Mucosa of gallbladder (tissue), 1 donor: Measurements from ENCODE around the gene SUPT20HL2. TPM values are rescaled to one million over a fixed set of nuclear protein-coding genes. Genes with fewer than 3 reads are reported as not detected.

Source experiments
- total RNA-seq: library from RNA; stranded (reverse); gene quantifications from one replicate; pipeline ENCODE4 v1.2.1, GENCODE V29; 2021
- donor health status: DM: no; HTN: no; CAD: no.

The SUPT20HL2 gene
- total RNA-seq, 1 donor from 2014 or later: not detected

Other genes starting within 250 kb of the SUPT20HL2 start
- gene ZFX, start 164.3 kb downstream of the SUPT20HL2 start, total RNA-seq: 66.4 TPM
- gene SUPT20HL1, start 46.6 kb upstream of the SUPT20HL2 start, total RNA-seq: 0.12 TPM
- gene PDK3, start 151.2 kb upstream of the SUPT20HL2 start, total RNA-seq: 14.3 TPM